CD4-positive, alpha-beta T cell treated with Interleukin-4 for 4 hours (primary cell): ENCODE data around the gene LLPH.
"Not testable (repeated sequence)": the region's sequence is repeated elsewhere in the genome, so short reads cannot be mapped to it uniquely, and the experiment has no call there.

ENCODE experiments used
- DNase-seq: peaks from one replicate; pipeline ENCODE4 v3.0.0-alpha.2; 2020

Gene LLPH

DNA sequence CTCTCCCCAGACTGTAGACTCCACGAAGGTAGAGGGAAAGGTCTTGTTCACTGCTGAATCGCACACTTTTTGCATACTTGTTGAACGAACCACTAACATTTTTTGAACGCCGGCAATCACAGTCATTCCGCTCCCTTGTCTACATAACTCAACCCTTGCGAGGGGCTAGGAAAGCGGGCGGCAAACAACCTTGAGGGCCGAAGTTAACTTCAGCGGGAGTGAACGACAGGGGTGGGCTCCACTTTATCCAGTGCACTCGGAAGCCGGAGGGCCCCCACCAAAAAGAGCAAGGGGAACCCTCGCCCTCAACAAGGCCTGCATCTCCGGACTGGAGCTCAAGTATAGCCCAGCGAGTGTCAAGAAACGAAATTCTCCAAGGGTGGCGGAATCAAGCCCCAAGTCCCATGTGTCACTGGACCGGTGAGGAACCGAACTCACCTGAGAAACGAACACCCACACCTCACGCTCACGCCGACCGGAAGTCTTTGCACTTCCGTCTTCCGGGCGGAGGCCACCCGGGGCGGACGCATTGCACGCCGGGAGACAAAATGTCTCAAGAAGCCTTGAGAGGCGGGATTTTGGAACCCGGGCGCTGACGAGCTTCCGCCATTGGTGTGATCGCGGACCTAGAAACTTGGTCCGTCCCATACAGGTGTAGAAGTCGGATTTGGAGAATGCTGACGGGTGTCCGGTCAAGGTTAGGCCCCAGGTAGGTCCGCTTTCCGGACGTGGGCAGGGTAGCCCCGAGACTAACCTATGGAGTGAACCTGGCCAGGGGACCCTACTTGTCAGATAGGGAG is at the start of gene LLPH:
Gene LLPH, minus strand, starts transcription at position 484 of the 800 bp plus-strand sequence. CDS start 1,644 bp downstream, outside the sequence.
- DNase-seq: peak; percentile 87

DNA sequence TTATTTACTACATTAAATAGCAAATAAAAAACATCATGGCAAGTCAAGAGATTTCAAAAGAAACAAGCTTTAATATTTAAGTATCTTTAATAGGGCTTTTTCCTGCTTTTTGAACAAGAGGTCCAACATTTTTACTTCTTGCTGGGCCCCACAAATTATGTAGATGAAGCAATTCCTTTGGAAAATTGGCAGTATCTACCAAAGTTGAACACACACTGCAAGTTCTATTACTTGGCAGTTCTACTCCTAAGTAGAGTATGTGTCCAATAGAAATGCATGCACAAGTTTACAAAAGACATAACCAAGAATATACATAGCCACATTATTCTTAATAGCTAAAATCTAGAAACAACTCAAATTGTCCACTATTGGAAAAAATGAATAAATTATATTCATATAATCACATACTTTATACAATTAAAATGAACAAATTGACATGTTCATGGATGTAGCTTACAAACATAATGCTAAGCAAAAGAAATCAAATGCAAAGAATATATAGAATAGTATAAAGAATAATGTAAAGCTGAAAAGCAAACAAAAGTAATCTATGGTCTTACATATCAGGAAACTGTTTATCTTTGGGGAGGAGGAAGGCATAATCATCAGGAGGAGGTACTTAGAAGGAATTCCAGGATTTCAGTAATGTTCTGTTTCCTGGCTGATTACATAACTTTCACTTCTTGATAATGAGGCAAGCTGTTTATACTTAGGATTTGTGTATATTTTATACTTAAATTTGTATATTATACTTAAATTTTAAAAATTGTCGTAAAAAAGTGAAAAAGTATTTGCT is 45.8 kb upstream of the LLPH start:
- no peak for DNase-seq

DNA sequence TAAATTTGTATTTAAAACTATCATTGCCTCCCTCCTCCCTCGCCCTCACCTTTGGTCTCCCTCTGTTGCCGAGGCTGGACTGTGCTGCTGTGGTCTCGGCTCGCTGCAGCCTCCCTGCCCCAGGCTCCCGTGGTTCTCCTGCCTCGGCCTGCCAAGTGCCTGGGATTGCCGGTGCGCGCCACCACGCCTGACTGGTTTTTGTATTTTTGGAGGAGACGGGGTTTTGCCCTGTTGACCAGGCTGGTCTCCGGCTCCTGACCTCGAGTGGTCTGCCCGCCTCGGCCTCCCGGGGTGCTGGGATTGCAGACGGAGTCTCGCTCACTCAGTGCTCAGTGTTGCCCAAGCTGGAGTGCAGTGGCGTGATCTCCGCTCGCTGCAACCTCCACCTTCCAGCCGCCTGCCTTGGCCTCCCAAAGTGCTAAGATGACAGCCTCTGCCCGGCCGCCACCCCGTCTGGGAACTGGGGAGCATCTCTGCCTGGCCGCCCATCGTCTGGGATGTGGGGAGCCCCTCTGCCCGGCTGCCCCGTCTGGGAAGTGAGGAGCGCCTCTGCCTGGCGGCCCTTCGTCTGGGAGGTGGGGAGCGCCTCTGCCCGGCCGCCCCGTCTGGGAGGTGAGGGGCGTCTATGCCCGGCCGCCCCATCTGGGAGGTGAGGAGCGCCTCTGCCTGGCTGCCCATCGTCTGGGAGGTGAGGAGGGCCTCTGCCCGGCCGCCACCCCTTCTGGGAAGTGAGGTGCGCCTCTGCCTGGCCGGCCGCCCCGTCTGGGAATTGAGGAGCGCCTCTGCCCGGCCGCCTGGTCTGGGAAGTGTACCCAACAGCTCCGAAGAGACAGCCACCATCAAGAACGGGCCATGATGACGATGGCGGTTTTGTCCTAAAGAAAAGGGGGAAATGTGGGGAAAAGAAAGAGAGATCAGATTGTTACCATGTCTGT is 44.1 kb upstream of the LLPH start:
- not testable (repeated sequence) for DNase-seq

- DNase-seq: no peak
Observed at GRCh38 chr12:66170606-66171005, 40.1 kb upstream of the LLPH start.

- peak; percentile 85 for DNase-seq
Observed at GRCh38 chr12:66169221-66170170, 38.9 kb upstream of the LLPH start, which contains the start of gene TMBIM4. TSS of gene TMBIM4 (minus strand) at chr12:66169996. CDS start at chr12:66169951, 45 bp downstream.

- DNase-seq: no peak
Observed at GRCh38 chr12:66168410-66168809, 37.9 kb upstream of the LLPH start.

DNA sequence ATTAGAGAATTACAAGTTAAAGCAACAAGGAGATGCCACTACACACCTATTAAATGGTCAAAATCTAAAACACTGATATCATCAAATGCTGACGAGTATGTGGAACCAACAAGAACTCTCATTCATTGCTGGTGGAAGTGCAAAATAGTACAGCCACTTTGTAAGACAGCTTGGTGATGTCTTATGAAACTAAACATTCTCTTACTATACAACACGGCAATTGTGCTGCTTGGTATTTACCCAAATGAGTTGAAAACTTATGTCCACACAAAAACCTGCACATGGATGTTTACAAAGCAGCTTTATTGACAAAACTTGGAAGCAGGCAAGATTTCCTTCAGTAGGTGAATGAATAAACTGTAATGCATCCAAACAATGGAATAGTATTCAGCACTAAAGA is 36.0 kb upstream of the LLPH start:
- DNase-seq: no peak

- DNase-seq: no peak
Observed at GRCh38 chr12:66165141-66165540, 34.6 kb upstream of the LLPH start.

DNA sequence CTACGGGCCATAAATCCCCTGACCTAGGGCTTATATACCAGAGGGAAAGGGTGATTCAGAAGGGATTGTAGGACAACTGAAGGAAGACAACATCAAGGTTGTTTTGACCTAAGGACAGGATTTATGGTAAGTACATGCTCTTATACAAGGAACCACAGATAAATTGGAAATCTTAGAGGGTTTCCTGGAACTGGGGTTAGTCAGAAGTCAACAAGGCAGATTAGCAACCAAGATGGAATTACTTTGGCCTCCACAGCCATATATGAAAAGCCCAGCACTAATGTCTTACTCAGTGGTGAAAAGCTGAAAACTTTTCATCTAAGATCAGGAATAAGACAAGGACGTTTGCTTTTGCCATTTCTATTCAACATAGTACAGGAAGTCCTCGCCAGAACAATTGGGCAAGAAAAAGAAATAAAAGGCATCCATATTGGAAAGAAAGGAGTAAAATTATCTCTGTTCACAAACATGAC is 33.8 kb upstream of the LLPH start:
- DNase-seq: no peak

DNA sequence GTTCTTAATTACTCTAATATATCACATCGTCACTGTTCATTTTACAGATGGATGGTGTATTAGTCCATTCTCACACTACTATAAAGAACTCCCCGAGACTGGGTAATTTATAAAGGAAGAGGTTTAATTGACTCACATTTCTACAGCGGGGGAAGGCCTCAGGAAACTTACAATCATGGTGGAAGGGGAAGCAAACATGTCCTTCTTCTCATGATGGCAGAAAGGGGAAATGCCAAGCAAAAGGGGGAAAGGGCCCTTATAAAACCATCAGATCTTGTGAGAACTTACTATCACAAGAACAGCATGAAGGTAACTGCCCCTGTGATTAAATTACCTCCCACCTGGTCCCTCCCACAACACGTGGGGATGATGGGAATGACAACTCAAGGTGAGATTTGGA is 32.7 kb upstream of the LLPH start:
- DNase-seq: no peak

DNA sequence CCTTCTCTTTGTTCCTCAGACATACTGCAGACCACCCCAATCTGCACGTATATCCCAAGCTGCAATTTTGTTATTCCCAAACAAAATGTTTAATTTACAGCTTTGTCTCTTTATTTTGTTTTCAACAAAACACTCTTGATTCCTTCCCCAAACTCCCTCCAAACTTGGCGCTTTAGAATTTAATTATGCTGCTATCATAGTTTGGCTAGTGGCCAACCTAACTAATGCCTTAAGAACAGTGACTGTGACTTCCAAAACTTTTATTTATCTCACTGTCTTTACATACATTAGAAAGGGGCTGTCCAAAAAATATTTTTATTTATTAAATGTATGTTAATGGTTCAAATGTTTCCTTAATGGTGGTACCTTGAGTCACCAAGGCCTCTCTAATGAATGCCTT is 32.2 kb upstream of the LLPH start:
- DNase-seq: no peak

DNA sequence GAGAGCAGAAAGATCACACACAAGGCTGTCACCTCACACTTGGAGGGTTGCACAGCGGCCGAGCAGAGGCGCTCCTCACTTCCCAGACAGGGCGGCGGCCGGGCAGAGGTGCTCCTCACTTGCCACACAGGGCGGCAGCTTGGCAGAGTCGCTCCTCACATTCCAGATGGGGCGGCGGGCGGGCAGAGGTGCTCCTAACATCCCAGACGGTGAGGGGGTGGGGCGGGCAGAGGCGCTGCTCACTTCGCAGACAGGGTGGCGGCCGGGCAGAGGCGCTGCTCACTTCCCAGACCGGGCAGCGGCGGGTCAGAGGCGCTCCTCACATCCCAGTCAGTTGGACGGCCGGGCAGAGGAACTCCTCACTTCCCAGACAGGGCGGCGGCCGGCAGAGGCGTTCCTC is 30.2 kb upstream of the LLPH start:
- no peak for DNase-seq

- DNase-seq: no peak
Observed at GRCh38 chr12:66159123-66159522, 28.6 kb upstream of the LLPH start.

GRCh38 chr12:66156654-66157053 is 26.1 kb upstream of the LLPH start:
- no peak for DNase-seq

- DNase-seq: no peak
Observed at GRCh38 chr12:66154776-66155175, 24.2 kb upstream of the LLPH start.

GRCh38 chr12:66152732-66153131 is 22.2 kb upstream of the LLPH start:
- no peak for DNase-seq

DNA sequence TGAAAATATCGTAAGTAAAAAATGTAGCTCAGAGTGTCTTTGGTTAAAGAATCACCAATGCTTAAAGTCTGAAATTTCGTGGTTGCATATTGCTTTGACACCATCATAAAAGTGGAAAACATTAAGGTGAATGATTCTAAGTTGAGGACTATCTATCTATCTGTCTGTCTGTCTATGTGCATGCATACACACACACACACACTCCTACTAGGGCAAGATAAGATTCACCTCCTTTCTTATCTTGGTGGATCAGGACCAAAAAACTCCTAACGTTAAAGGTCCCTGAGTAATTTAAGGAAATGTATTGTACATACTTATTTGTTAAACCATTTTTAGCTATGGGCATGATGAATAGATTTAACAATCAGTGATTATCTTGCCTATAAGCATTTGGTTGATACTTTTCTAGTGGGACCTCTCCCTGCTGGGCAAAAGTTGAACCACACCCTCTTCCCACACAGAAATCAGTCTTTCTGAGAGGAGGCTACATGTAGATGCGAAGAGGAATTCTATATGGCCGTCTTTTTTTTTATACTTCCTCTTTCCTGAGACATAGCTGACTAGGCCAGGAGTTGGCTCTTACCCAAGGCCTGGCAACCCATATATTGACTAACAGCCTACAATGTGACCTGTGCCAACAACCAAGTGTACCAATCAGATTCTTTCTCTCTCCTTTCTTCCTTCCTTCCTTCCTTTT is 19.3 kb upstream of the LLPH start:
- no peak for DNase-seq

GRCh38 chr12:66144791-66145754 is 14.5 kb upstream of the LLPH start:
- DNase-seq: no peak

- no peak for DNase-seq
Observed at GRCh38 chr12:66143868-66144267, 13.3 kb upstream of the LLPH start.

DNA sequence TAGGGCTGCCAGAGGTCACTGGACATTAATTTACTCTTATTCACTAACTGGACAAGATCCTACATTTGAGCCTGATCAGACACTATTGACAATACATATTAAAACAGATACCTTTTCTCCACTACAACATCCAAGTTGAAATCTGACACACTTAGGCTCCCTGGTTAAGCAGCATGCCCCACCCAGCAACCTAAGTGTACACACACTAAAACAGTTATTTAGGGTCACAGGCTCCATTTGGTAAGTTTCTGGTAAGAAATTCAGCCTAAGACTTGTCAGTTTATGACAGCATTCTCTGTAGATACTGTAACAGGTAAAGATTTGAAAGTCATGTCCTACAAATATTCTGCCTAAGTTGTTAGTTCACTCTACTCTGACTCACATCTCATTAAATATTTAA is 12.3 kb upstream of the LLPH start:
- DNase-seq: no peak
